Mammary microvascular endothelial cell (primary cell): ENCODE data around the gene KRTAP5-1. TPM values are rescaled to one million over a fixed set of nuclear protein-coding genes. Genes with fewer than 3 reads are reported as not detected.

ENCODE experiments used
- total RNA-seq: library from RNA; depleted of rRNA; stranded (reverse); fragments of >200 nt; gene quantifications from 2 replicates; pipeline ENCODE4 v1.2.3, GENCODE V29; 2015

Gene KRTAP5-1
- not detected in 2 replicates for total RNA-seq

GRCh38 chr11:1584661-1585370 lies at the start of gene KRTAP5-1:
KRTAP5-1 (minus strand) TSS chr11:1585283; CDS start chr11:1585249, 34 bp downstream.

GRCh38 chr11:1629326-1630185 lies 44.5 kb upstream of the KRTAP5-1 start, which contains the start of gene KRTAP5-5:
KRTAP5-5 (plus strand) TSS chr11:1629775; CDS start chr11:1629841, 66 bp downstream.

GRCh38 chr11:1622086-1622485 lies 37.0 kb upstream of the KRTAP5-1 start, which contains the start of gene KRTAP5-4:
KRTAP5-4 (minus strand) TSS chr11:1622138; CDS start chr11:1622093, 45 bp downstream.

GRCh38 chr11:1608363-1608762 lies 23.3 kb upstream of the KRTAP5-1 start, which contains the start of gene KRTAP5-3:
KRTAP5-3 (minus strand) TSS chr11:1608463; CDS start chr11:1608385, 78 bp downstream.

GRCh38 chr11:1597994-1598380 lies 12.9 kb upstream of the KRTAP5-1 start, which contains the start of gene KRTAP5-2:
KRTAP5-2 (minus strand) TSS chr11:1598294; CDS start chr11:1598250, 44 bp downstream.

GRCh38 chr11:1572197-1573076 lies 12.6 kb downstream of the KRTAP5-1 start, which contains the start of gene DUSP8:
DUSP8 (minus strand) TSS chr11:1572271; CDS start chr11:1565826, 6,445 bp downstream.

Other genes with a start within 250 kb of the KRTAP5-1 start
- gene BRSK2, start 195.3 kb downstream of the KRTAP5-1 start, total RNA-seq, result not detected in 2 replicates
- gene MOB2, start 98.5 kb downstream of the KRTAP5-1 start, total RNA-seq, result 22.2 and 28.5 TPM in 2 replicates
- gene DUSP8, start 13.0 kb downstream of the KRTAP5-1 start, total RNA-seq, result 3.3 and 3.7 TPM in 2 replicates
- not detected in 2 replicates for gene KRTAP5-2, start 13.0 kb upstream of the KRTAP5-1 start, total RNA-seq
- gene KRTAP5-3, start 23.2 kb upstream of the KRTAP5-1 start, total RNA-seq, result not detected in 2 replicates
- gene KRTAP5-4, start 36.9 kb upstream of the KRTAP5-1 start, total RNA-seq, result not detected in 2 replicates
- gene KRTAP5-5, start 44.5 kb upstream of the KRTAP5-1 start, total RNA-seq, result not detected in 2 replicates
- not detected in 2 replicates for gene KRTAP5-6, start 111.9 kb upstream of the KRTAP5-1 start, total RNA-seq
- gene IFITM10, start 165.3 kb upstream of the KRTAP5-1 start, total RNA-seq, result 0.20 TPM in 2 replicates
- 329 and 379 TPM in 2 replicates for gene CTSD, start 178.6 kb upstream of the KRTAP5-1 start, total RNA-seq
- not detected in 2 replicates for gene SYT8, start 249.7 kb upstream of the KRTAP5-1 start, total RNA-seq